Putamen (tissue), 1 donor: ENCODE data around the gene PLA2G1B.
"Not testable (repeated sequence)": the region's sequence is repeated elsewhere in the genome, so short reads cannot be mapped to it uniquely, and the experiment has no call there.

ENCODE experiments used
- DNase-seq: peaks from one replicate; pipeline ENCODE4 v3.0.0-alpha.2; 2016; ENCODE audit warnings: low spot score

Gene PLA2G1B

GRCh38 chr12:120358412-120359100, 31.0 kb upstream of the PLA2G1B start:
- DNase-seq, result no peak

GRCh38 chr12:120357104-120357503, 29.5 kb upstream of the PLA2G1B start:
- DNase-seq, result no peak

DNA sequence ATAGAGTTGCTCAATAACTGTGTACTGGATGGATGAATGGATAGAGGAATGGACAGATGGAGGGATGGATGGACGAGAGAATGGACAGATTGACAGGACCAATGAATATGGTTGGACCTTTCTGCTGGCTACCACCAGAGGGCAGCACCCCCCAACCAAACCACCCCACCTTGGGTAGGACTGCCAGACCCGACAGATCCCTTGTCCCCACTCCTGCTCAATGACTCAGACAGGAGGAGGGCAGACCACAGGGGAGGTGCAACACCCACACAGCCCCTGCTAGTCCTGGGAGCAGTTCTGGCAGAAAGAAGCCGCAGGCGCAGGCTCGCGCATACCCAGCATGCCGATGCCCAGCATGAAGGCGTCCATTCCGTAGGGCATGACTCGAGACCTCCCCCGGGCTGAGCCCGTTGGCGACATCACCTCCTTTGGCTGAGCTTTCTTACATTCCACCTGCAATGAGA, 29.0 kb upstream of the PLA2G1B start:
- peak; percentile 59 for DNase-seq

- no peak for DNase-seq
These were observed 26.2 kb upstream of the PLA2G1B start for GRCh38 chr12:120353556-120354317.

DNA sequence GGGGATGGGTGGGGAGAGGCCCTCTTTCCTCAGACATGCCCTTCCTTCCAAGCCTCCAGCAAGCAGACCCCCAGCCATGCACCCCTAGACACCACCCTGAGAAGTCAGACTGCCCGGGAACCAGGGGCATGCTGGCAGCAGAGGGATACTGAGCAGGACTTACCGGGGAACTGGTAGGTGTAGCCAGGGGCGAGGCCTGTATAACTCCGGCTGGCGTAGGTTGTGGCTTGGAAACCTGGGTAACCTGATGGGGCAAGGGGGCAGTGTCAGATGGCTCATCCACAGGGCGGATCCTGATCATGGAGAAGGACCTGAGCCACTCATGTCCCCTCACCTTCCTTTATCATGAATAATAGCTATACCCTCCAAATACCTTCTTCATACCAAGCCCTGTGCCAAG, 25.6 kb upstream of the PLA2G1B start:
- no peak for DNase-seq

DNA sequence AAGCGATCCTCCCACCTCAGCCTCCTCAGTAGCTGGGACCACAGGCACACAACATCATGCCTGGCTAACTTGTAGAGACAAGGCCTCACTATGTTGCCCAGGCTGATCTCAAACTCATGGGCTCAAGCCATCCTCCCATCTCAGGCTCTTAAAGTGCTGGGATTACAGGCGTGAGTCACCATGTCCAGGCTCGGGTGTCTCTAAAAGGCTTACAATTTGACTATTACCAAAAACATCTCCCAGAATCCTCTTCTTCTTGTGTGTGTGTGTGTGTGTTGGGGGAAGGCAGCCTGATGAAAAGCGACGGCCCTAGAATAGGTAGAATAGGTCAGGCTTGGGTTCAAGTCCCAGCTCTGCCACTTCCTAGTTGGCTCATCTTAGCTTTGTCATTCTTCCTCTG, 24.5 kb upstream of the PLA2G1B start:
- DNase-seq, result no peak

- no peak for DNase-seq
These were observed 23.2 kb upstream of the PLA2G1B start for GRCh38 chr12:120350576-120351350.

- DNase-seq, result no peak
These were observed 20.2 kb upstream of the PLA2G1B start for GRCh38 chr12:120347766-120348165.

- no peak for DNase-seq
These were observed 19.1 kb upstream of the PLA2G1B start for GRCh38 chr12:120346681-120347080.

DNA sequence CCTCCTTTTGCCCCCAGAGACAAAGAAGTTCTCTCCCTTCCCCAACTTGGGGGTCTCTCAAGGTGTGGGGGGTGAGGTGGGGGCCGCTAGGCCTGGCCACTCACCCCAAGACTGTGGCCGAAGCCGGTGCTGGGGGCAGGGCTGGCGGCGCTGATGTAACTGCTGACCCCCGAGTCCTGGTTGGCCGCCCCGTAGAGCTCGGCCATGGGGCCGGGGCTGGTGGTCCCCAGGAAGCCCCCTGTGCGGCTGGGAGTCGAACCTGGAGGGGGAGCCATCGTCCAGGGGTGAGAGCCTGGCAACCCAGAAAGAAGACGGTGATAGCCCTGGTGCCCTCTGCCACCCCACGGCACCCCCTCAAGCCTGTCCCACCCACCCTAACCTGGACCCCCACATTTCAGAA, 18.5 kb upstream of the PLA2G1B start:
- no peak for DNase-seq

DNA sequence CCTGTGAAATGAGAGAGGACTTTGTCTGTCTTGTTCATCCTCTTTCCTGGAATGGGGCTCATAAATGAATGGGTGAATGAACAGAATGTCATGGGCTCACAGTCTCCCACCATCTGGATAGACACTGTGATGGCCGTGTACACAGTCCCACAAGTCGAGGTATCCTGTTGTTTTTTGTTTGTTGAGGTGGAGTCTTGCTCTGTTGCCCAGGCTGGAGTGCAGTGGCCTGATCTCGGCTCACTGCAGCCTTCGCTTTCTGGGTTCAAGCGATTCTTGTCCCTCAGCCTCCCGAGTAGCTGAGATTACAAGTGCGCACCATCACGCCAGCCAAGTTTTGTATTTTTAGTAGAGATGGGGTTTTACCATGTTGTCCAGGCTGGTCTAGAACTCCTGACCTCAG, 16.1 kb upstream of the PLA2G1B start:
- no peak for DNase-seq

DNA sequence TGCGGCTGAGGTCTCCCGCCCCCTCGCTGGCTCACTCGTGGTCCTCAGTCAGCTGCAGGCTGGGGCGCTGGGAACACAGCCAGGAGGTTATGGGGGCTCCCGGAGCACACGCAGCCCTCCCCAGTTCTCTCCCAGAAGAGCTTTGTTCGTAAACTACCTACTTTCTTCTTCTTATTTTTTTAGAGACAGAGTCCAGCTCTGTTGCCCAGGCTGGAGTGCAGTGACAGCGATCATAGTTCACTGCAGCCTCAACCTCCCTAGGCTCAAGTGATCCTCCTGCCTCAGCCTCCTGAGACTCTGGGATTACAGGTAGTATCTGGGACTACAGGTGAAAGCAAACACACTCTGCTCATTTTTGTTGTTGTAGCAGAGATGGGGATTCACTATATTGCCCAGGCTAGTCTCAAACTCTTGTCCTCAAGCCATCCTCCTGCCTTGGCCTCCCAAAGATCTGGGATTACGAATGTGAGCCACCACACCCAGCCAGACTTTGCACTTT, 15.5 kb upstream of the PLA2G1B start:
- no peak for DNase-seq

DNA sequence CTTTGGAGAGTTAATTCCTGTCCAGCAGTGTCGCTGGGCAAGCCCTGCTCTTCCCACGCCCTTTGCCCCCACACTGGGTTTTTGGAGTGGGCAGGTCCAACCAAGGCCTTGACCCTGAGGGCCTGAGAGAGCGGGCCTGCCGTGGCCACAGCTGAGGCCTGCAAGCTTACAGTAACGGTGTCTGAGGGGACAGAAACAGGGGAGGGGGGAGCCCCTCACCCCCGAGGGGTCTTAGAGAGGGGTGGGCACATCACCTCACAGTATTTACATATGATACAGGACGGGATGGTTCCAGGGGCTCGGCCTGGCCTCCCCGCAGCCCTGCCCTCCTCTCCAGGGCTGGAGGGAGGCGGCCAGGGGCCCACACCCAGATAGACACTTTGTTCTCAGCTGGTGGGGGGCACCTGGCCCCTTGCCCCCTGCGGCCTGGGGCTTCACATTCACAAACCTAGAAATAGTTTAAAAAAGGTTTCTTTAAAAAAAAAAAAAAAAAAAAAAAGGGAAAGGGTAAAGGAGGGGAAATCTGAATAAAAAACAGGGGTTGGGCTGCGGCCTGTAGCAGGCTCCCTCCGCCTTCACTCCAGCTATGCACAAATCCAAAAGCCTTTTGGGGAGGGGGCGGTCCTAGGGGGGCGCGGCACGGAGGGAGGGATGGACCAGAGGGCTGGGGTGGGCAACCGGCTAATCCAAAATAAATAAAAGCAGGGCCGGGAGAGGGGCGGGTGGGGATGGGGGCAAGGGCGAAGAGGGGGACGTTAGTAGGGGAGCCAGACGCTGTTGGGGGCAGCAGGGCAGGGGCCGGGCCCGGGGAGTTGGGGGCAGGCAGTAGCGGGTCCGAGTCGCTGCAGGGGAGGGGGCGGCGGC, 14.8 kb upstream of the PLA2G1B start:
- DNase-seq, result no peak

GRCh38 chr12:120339256-120339655, 11.7 kb upstream of the PLA2G1B start:
- no peak for DNase-seq

DNA sequence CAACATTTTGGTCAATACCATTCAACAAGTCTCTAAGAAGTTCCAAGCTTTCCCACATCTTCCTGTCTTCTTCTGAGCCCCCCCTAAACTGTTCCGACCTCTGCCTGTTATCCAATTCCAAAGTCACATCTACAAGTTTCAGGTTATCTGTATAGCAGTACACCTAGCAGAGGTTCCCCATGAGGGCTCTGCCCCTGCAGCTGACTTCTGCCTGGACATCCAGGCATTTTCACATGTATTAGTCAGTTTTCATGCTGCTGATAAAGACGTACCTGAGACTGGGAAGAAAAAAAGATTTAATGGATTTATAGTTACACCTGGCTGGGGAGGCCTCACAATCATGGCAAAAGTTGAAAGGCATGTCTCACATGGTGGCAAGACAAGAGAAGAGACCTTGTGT, 10.2 kb upstream of the PLA2G1B start:
- DNase-seq, result no peak

DNA sequence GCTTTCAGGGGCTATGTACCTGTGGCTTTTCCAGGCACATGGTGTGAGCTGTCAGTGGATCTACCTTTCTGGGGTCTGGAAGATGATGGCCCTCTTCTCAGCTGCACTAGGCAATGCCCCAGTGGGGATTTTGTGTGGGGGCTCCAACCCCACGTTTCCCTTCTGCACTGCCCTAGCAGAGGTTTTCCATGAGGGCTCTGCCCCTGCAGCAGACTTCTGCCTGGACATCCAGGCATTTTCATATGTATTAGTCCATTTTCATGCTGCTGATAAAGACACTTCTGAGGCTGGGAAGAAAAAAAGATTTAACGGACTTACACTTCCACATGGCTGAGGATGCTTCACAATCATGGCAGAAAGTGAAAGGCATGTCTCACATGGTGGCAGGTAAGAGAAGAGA, 8.8 kb upstream of the PLA2G1B start:
- DNase-seq, result not testable (repeated sequence)

GRCh38 chr12:120335447-120335846, 7.9 kb upstream of the PLA2G1B start:
- not testable (repeated sequence) for DNase-seq

GRCh38 chr12:120332523-120332922, 4.9 kb upstream of the PLA2G1B start:
- DNase-seq, result no peak

DNA sequence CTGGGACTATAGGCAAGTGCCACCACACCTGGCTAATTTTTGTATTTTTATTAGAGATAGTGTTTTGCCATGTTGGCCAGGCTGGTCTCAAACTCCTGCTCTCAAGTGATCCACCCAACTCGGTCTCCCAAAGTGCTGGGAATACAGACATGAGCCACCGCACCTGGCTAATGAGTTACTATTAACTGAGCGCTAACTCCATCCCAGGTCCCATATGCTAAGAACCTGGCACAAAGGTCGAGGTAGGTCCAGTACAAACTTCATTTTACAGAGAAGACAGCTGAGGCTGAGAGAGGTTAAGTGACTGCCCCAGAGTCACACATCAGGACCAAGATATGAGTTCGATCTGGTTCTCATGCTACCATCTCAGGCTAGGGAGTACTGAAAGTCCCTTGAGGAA, 4.5 kb upstream of the PLA2G1B start:
- DNase-seq, result no peak

GRCh38 chr12:120331390-120331789, 3.8 kb upstream of the PLA2G1B start:
- no peak for DNase-seq

DNA sequence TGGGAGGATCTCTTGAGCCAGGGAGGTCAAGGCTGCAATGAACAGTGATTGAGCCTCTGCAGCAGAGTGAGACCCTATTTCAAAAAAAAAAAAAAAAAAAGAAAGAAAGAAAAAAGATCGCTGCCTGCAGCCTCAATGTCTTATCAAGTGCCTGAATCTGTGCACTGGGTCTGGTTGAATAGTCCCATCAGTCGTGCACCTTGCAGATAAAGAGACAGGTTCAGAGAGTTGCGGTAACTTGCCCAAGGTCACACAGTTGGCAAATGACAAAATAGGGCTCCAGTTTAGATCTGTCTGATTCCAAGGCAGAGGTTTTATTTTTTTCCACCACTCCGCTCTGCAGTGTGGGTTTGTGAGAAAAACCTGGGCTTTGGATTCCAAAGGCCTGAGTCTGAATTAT, 649 bp upstream of the PLA2G1B start:
- DNase-seq, result no peak
